Spleen (tissue), 11 donors: Measurements from ENCODE around the gene BRCC3. TPM values are rescaled to one million over a fixed set of nuclear protein-coding genes. Genes with fewer than 3 reads are reported as not detected.

ENCODE experiments used
- DNase-seq: peaks from one replicate; pipeline ENCODE4 v3.0.0-alpha.2; 2020
- H3K27ac ChIP-seq, 8 donors: fragments of 200-600 bp; sonication (generic) in 7 of 8; 1 replicate in 4 of 8; 2 replicates in 4 of 8; pipeline versions ENCODE4 v1.5.0 to v1.8.0; 2016 to 2021; ENCODE audit warnings: inconsistent platforms in 4 of 8, mild to moderate bottlenecking in 4 of 8, moderate library complexity in 1 of 8
- H3K27me3 ChIP-seq, 7 donors: fragments of 200-600 bp; sonication (generic) in 6 of 7; replicated peaks in 1 of 7; 1 replicate in 4 of 7; 2 replicates in 3 of 7; pipeline versions ENCODE4 v1.5.0 to v1.8.0; 2016 to 2021; ENCODE audit warnings: inconsistent platforms in 3 of 7, mild to moderate bottlenecking in 1 of 7
- H3K36me3 ChIP-seq, 6 donors: fragments of 200-600 bp; sonication (generic) in 5 of 6; 1 replicate in 4 of 6; 2 replicates in 2 of 6; pipeline versions ENCODE4 v1.5.0 to v1.8.0; 2016 to 2021; ENCODE audit warnings: inconsistent platforms in 2 of 6
- H3K4me1 ChIP-seq, 6 donors: fragments of 200-600 bp; sonication (generic) in 5 of 6; 1 replicate in 3 of 6; 2 replicates in 3 of 6; pipeline versions ENCODE4 v1.5.0 to v1.8.0; 2016 to 2021; ENCODE audit warnings: inconsistent platforms in 3 of 6
- H3K4me3 ChIP-seq, 8 donors: fragments of 200-600 bp; sonication (generic) in 7 of 8; 1 replicate in 4 of 8; 2 replicates in 4 of 8; pipeline versions ENCODE4 v1.5.0 to v1.8.0; 2016 to 2021; ENCODE audit warnings: inconsistent platforms in 4 of 8, mild to moderate bottlenecking in 4 of 8, moderate library complexity in 2 of 8
- H3K9me3 ChIP-seq, 8 donors: fragments of 200-600 bp; sonication (generic) in 7 of 8; 1 replicate in 4 of 8; 2 replicates in 4 of 8; pipeline versions ENCODE4 v1.5.0 to v1.8.0; 2016 to 2021; ENCODE audit warnings: inconsistent platforms in 4 of 8
- CTCF ChIP-seq, 11 experiments: fragments of 200-600 bp in 7 of 11; fragments of 450-650 bp in 4 of 11; sonication (generic) in 4 of 11; IDR thresholded peaks in 8 of 11; conservative IDR thresholded peaks in 3 of 11; 1 replicate in 7 of 11; 2 replicates in 4 of 11; pipeline versions ENCODE4 v1.4.0 to v1.8.0; 2016 to 2021; ENCODE audit warnings: antibody characterized with exemption in 11 of 11, inconsistent platforms in 4 of 11, mild to moderate bottlenecking in 1 of 11
- POLR2A ChIP-seq, 3 donors: fragments of 450-650 bp; IDR thresholded peaks; one replicate each; pipeline ENCODE4 v1.5.1; 2017; ENCODE audit warnings: antibody characterized with exemption in 3 of 3, mild to moderate bottlenecking in 1 of 3
- POLR2AphosphoS5 ChIP-seq, 3 donors: sonication (generic); formaldehyde crosslinking; IDR thresholded peaks; one replicate each; pipeline ENCODE4 v1.5.1; 2017; ENCODE audit warnings: antibody characterized with exemption in 3 of 3
- WGBS, 5 donors: extraction: QIAGEN DNeasy Blood & Tissue Kit in 3 of 5; methylation state at CpG; one replicate each; pipeline versions ENCODE4 v1.1.5 to v1.1.7; 2013 to 2018; 5-methylcytosine and 5-hydroxymethylcytosine counted together
- intact Hi-C: fragments of 100-400 bp; cut with DNase I; formaldehyde crosslinking; loops from one replicate; pipeline ENCODE4 v1.15.0; 2023; ENCODE audit warnings: low total_unique reads
- polyA plus RNA-seq, 3 donors: library from polyadenylated mRNA; stranded (reverse); fragments of 200-250 nt; gene quantifications; one replicate each; pipeline ENCODE4 v1.2.1, GENCODE V29; 2013
- total RNA-seq, 7 donors: library from RNA; depleted of rRNA in 3 of 7; stranded (reverse); fragments of >200 nt in 3 of 7; fragmentation: NEBNext Ultra II Directional in 4 of 7; extraction: Animal tissue kit (Norgen Biotek cat#: 25700) in 4 of 7; gene quantifications; one replicate each; pipeline versions ENCODE4 v1.1.0 to v1.2.1, GENCODE V29; 2016 to 2021
- donor health status: healthy with polysubstance abuse.
- donor health status: DM: no; HTN: no; CAD: no; lungs with moderate emphysema.
- donor health status: DM: no; HTN: no; CAD: no.
- donor health status: Bipolar disorder and iron deficiency.
- donor health status: healthy.
- donor health status: DM: no; HTN: no; CAD: no.
- donor health status: DM: yes; HTN: yes; CAD: no.

The BRCC3 gene
- total and polyA plus RNA-seq, 10 donors: 5.8 to 17.8 (median 13.2) TPM

- WGBS, 5 donors: 75 to 87% (median 80%) methylated on average over 2 of the region's 2 CpGs
Measured at GRCh38 chrX:155028877-155029291, 42.4 kb upstream of the BRCC3 start.

GRCh38 chrX:155031657-155032056, 39.7 kb upstream of the BRCC3 start:
- 89 to 96% (median 94%) methylated on average over 5 of the region's 5 CpGs for WGBS, 5 donors
- TF ChIP-seq POLR2AphosphoS5 (IDR thresholded peaks at IDR 0.05) (no peak), POLR2A (IDR thresholded peaks at IDR 0.05) (no peak), CTCF (IDR thresholded peaks at IDR 0.05 in 8 of 11, conservative IDR thresholded peaks at IDR 0.05 in 3 of 11) (no peak)
- peaks cover 0 to 32% (median 3%) of the 10 kb centered on the region in 6 donors for H3K36me3 ChIP-seq
- DNase-seq: no peak
- peak overlapping the region in 1 of 8 donors; percentile 21 for H3K27ac ChIP-seq
- H3K4me1 ChIP-seq: peaks cover 0 to 25% (median 13%) of the 10 kb centered on the region in 6 donors
- intact Hi-C loops: no loop called here
- no peaks in the 10 kb centered on the region for H3K27me3 ChIP-seq
- no peak overlapping the region for H3K4me3 ChIP-seq
- peaks cover 0 to 16% (median 5%) of the 10 kb centered on the region in 8 donors for H3K9me3 ChIP-seq

More at GRCh38 chrX:155028877-155029291, 42.4 kb upstream of the BRCC3 start:
- DNase-seq: no peak
- Histone ChIP-seq H3K36me3 (peaks cover 0 to 6% (median 0%) of the 10 kb centered on the region in 6 donors), H3K9me3 (no peaks in the 10 kb centered on the region), H3K27me3 (no peaks in the 10 kb centered on the region), H3K4me3 (no peak overlapping the region), H3K27ac (peak overlapping the region in 4 of 8 donors; percentile 1 to 97 (median 96)), H3K4me1 (peaks cover 0 to 29% (median 14%) of the 10 kb centered on the region in 6 donors)
- intact Hi-C loops: no loop called here
- TF ChIP-seq POLR2AphosphoS5 (IDR thresholded peaks at IDR 0.05) (no peak), POLR2A (IDR thresholded peaks at IDR 0.05) (no peak), CTCF (IDR thresholded peaks at IDR 0.05 in 8 of 11, conservative IDR thresholded peaks at IDR 0.05 in 3 of 11) (no peak)

GRCh38 chrX:155035688-155036087, 35.6 kb upstream of the BRCC3 start:
- WGBS, 5 donors: 90 to 100% (median 95%) methylated on average over 4 of the region's 4 CpGs
- intact Hi-C loops: no loop called here
- TF ChIP-seq POLR2A (IDR thresholded peaks at IDR 0.05) (no peak), POLR2AphosphoS5 (IDR thresholded peaks at IDR 0.05) (no peak), CTCF (IDR thresholded peaks at IDR 0.05 in 8 of 11, conservative IDR thresholded peaks at IDR 0.05 in 3 of 11) (no peak)

GRCh38 chrX:155046129-155046810, 25.0 kb upstream of the BRCC3 start:
- Histone ChIP-seq H3K4me3 (no peak overlapping the region), H3K36me3 (peaks cover 0 to 21% (median 2%) of the 10 kb centered on the region in 6 donors), H3K9me3 (no peaks in the 10 kb centered on the region), H3K27me3 (no peaks in the 10 kb centered on the region), H3K4me1 (peaks cover 0 to 6% (median 0%) of the 10 kb centered on the region in 6 donors), H3K27ac (no peak overlapping the region)
- WGBS, 5 donors: 74 to 97% (median 92%) methylated on average over 6 of the region's 6 CpGs
- no peak for DNase-seq
- intact Hi-C loops: no loop called here
- no peak for TF ChIP-seq POLR2A (IDR thresholded peaks at IDR 0.05)
- no peak for TF ChIP-seq POLR2AphosphoS5 (IDR thresholded peaks at IDR 0.05)
- no peak for TF ChIP-seq CTCF (IDR thresholded peaks at IDR 0.05 in 8 of 11, conservative IDR thresholded peaks at IDR 0.05 in 3 of 11)

More at GRCh38 chrX:155035688-155036087, 35.6 kb upstream of the BRCC3 start:
- Histone ChIP-seq H3K27me3 (no peaks in the 10 kb centered on the region), H3K36me3 (peaks cover 0 to 32% (median 3%) of the 10 kb centered on the region in 6 donors), H3K27ac (no peak overlapping the region), H3K9me3 (peaks cover 0 to 22% (median 5%) of the 10 kb centered on the region in 8 donors), H3K4me1 (peaks cover 0 to 8% (median 0%) of the 10 kb centered on the region in 6 donors), H3K4me3 (no peak overlapping the region)
- no peak for DNase-seq
